Thyroid gland (tissue), 4 donors: ENCODE measurements around the gene TMA7.

ENCODE experiments used
- CTCF ChIP-seq, 6 experiments: fragments of 200-600 bp in 3 of 6; fragments of 450-650 bp in 3 of 6; sonication (generic) in 3 of 6; IDR thresholded peaks; one replicate each; pipeline ENCODE4 v1.5.1; 2016 to 2019; ENCODE audit warnings: antibody characterized with exemption in 6 of 6, mild to moderate bottlenecking in 2 of 6, inconsistent platforms in 1 of 6, moderate library complexity in 1 of 6
- POLR2A ChIP-seq, 2 donors: fragments of 450-650 bp; IDR thresholded peaks; one replicate each; pipeline ENCODE4 v1.6.1; 2017; ENCODE audit warnings: antibody characterized with exemption in 2 of 2, mild to moderate bottlenecking in 2 of 2, moderate library complexity in 1 of 2

DNA sequence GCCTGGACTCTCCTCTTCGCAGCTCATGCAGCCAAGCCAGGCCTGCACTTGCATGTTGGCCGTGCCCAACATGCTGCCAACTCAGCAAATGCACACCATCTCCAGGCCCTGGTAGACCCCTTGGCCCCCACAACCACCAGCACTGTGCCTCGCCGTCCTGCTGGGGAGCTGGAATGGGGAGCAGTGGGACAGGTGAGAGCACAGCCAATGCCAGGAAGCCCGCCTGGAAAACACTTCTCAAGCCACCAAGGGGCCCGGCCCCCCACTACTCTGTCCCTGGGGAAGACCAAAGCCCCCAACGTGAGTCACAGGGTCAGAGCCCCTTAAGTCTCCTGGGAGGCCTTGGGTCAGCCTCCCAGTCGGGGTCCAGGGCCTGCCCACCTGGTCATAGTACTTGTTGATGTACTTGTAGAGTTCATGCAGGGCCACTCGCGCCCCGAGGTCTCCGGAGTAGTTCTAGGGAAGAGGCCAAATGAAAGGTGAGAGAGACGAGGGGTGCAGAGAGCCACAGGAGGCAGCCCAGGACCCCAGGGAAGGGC lies 34.6 kb upstream of the TMA7 start:
- TF ChIP-seq CTCF (IDR thresholded peaks at IDR 0.05) (no peak), POLR2A (IDR thresholded peaks at IDR 0.05) (no peak)
